GM21619 (cell line): ENCODE measurements around the gene ACAA1.
"Not testable (repeated sequence)": the region's sequence is repeated elsewhere in the genome, so short reads cannot be mapped to it uniquely, and the experiment has no call there.

Source experiments
- ATAC-seq: cut with Tn5 transposase; IDR thresholded peaks from one replicate; pipeline ENCODE4 v1.9.1; 2021; ENCODE audit not compliant: unreplicated experiment

ACAA1 gene

DNA sequence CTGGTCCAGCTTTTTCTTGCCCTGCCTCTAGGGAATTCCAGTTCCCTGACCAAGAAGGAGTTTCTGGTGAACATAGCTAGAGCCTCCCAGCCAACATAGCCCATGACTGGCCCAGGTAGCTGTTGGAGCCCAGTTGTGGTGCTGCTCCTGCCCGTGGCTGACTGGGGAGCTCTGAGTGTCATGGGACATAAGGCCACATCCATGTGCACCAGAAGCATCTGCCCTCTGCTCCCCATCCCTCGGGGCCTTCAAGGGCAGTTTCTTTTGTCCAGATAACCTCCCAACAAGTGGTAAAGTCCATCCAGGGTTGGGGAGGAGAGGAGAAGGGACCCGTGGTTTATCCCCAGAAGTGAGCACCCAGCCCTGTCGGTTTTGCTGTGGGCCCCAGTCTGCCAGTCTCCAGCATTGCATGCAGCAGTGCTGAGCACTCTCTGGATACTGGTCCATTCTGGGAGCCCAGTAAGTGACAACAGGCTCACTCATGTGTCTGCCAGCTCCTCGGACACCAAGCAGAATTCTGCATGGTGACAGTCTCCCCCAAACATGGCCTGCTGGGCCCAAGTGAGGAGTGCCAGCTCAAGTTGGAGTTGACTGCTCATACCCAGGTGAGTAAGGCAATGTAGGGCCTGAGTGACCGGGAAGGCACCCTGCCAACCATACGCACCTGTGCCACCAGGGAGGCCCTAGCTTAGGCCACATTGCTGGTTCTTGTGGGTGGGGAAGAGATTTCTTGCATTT, 28.8 kb downstream of the ACAA1 start:
- ATAC-seq = no peak

DNA sequence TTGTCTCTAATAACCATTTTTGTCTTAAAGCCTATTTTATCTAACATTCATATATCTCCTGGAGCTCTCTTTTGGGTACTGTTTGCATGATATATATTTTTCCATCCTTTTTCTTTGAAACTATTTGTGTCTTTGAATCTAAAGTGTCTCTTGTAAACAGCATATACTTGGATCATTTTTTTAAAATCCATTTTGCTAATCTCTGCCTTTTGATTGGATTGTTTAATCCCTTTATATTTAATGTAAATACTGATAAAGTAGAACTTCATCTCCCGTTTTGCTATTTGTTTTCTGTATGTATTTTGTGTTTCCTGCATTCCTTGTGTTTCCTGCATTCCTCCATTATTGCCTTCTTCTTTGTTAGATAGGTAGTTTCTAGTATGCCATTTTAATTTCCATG, 31.4 kb downstream of the ACAA1 start:
- ATAC-seq = no peak

DNA sequence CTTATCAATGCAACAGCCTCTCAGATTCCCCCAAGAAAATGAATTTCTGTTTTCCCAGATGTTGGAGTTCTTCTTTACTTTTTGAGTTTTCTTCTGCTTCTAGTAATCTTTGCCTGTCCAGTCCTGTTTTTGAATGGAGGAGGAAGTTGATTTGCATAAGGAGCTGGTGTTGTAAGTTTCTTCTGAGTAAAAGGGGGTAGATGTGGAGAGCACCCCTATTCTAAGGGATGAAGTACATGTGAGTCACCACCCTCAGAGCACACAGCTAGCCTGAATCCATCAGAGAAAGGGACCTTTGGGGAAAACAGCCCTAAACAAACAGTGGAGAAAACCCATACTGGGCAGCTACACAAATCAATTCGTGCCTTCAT, 34.5 kb downstream of the ACAA1 start:
- ATAC-seq = no peak

DNA sequence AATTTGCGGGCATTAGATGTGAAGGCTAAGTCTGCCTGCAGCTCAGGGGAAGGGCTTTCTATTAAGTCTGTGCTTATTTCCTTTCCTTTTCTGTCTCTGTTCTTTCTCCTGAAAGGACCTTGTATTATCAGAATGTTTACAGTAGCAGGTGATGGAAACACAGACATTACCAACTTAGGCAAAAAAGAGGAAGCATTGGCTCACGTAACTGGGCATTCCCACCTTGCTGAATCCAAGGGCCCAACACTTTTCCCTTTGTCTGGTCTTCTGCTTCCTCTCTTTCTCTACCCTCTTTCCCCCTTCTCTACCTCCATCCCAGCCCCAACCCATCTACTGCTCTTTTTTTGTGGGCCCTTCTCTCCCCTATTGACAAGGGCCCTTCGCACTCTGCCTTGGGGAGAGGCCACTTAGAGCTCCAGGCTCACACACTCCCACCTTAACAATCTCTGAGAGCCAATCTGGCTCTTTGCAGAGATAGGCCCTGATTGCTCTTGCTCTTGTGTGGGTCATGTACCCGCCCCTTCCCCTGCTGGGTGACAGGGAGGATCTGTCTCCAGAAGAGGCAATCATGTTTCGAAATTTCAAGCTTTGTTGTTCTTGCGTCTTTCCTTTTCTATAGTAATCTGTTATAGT, 35.0 kb downstream of the ACAA1 start:
- no peak for ATAC-seq

DNA sequence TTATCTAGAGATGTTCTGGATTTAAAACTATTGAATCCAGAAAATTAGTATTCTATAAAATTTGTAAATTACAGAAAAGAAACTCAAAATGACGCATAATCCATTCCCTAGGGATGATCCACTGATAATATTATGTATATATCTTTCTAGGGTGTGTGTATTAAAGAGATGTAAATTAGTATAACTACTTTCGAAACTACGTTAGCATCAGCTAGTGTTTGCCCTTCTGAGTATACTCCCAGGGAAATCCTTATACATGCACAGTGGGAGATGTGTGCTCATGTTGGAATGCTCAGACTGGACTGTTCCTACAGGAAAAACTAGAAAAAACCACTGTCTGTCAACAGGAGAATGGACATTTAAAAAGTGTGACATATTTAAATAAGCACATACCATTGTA, 36.4 kb downstream of the ACAA1 start:
- ATAC-seq = no peak

DNA sequence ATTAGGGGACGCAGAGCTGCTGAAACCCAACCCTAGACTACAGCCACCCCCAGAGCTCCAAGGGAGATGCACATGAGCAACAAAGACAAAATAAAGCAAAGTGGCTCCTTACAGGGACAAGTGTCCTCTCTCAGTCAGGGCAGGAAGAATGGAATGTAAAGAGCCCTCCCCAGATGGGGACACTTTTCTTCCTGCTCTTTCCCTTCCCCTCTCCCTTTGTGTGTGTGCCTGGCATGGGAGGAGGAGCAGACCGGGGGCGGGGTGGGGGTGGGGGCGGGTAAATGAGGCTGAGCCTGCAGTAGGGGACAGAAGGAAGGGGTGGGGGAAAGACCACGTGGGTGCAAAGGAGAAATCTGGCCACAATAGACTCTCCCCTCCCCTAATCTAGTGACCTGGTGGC, 37.4 kb downstream of the ACAA1 start:
- ATAC-seq = no peak

DNA sequence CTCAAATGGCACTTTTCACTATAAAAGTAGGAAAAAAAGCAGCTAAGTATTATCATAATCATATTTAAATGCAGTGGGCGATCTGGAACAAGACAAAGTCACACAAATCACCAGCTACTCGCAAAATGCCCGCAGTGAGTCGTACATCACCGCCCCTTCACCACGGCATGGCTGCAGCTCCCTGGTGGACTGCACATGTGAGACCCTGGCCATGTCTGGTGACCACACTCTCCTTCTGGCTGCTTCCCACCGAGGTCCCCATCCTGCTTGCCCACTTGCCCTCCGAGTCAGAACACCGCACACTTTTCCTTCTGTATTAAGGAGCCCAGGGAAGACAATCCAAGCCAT, 38.6 kb downstream of the ACAA1 start:
- ATAC-seq = no peak

DNA sequence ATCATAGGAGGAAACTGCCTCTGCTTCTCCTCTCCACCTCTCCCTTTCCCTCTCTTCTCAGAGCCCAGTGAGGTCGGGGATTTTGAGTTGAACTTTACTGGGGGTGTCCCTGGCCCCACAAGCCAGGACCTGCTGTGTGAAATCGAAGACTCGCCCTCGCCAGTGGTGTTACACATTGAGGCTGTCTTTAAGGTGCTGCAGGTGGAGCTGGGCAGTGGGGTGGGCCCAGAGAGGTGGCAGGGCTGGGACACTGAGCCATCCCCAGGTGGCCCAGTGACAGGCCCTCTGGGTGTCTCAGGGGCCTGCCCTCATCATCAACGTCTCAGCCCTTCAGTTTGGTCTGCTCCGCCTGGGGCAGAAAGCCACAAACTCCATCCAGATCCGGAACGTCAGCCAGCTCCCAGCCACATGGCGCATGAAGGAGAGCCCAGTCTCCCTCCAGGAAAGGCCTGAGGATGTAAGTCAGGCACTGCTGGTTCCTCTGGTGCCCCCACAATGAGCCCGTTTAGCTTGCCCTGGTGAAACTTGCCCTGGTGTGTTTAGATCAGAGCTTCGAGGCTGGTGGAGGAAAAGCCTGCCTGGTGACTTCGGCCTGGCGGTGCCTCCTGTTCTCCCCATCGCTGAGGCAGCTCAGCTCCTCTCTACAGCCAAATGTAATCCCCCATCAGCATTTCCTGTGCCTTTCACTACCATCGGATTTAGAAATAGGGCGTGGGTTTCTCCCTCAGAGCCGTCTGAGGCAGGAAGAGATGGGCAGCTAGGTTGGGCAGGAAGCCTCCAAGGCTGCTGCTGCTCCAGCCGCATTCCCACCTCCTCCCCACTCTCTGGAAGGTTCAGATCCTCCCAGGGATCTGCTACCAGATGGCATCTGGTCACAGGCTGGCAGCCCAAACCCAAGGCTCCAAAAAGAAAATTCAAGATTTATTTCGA, 39.2 kb downstream of the ACAA1 start:
- no peak for ATAC-seq

DNA sequence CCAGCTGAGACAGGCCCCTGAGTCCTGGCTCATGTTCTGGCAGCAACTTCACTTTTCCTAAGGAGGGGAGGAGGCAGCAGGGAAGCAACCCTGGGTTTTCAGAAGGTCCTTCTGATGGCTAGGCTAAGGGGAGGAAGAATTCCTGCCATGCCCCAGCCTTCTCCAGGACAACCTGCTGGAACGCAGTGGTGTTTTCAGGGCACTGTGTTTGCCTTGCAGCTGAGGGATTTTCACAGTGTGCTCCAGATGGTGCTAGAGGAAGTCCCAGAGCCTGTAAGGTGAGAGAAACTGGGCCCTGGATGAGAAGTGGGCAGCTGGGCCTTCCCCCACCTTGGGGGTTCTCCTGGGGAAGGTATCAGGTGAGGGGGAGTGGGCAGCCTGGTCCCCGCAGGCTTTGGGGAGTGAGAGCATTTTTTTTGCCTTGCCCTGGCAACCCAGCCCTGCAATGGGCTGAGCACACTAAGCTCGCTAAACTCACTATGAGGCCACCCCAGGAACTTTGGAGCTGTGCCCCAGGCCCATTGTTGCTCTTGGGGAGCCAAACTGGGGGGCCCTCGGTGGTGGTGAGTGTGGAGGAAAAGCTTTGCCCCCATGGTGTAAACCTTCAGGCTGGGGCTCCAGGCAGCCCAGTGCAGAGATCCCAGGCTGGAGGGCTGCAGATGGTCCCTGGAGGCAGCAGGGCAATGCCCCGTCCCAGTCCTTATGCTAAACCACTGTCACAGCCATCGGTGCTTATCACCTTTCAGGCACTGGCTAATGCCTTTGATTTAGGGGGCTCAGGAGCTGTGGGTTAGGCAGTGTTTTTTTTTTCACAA, 41.1 kb downstream of the ACAA1 start:
- no peak for ATAC-seq

DNA sequence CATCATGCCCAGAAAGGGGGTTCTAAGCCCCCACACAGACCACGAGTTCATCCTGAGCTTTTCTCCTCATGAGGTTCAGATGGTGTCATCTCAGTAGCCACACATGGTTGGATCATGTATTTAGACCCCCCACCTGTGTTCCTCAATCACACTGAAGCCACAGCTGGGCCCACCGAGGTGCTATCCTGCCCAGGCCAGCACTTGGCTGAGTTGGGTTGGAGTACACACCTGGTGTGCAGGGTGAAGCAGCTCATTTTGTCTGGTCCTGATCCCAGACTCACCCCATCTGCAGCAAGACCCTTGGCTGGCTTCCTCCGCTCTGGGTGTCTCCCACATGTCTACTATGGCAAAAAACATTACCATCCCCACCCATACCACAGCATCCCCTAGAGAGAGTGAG, 41.9 kb downstream of the ACAA1 start:
- no peak for ATAC-seq

DNA sequence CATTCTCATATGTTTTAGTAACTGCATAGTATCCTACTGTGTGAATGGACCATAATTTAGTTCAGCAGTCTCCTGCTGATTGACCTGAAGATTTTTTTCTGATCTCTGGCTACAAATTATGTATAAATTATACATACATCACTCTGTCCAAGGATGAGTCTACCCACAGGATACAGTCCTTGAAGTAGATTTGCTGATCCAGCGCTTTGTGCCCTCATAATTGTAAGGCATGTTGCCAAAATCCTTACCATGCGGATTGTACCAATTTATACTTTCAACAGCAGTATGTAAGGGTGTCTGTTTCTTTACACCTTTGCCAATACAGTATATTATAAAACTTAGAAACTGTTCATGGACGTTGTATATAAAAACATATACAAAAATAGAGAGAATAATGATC, 46.5 kb downstream of the ACAA1 start:
- ATAC-seq = no peak

DNA sequence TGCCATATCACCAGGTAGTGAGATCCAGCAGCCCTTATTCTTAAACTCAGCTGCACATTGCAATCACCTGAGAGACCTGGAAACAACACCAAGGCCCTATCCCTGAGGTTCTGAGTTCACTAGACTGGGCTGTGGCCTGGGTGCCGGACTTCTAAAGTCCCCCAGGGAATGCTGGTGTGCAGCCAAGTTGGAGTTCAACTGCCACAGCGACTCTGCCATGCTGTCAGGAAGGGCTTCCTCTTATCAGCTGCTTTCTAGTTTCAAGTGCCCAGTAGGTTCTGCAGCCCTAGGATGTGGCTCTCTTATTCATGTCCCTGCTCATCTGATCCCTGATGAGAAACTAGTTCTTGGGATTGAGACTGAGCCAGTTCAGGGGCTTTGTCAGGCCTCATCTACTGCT, 47.8 kb downstream of the ACAA1 start:
- ATAC-seq = no peak

DNA sequence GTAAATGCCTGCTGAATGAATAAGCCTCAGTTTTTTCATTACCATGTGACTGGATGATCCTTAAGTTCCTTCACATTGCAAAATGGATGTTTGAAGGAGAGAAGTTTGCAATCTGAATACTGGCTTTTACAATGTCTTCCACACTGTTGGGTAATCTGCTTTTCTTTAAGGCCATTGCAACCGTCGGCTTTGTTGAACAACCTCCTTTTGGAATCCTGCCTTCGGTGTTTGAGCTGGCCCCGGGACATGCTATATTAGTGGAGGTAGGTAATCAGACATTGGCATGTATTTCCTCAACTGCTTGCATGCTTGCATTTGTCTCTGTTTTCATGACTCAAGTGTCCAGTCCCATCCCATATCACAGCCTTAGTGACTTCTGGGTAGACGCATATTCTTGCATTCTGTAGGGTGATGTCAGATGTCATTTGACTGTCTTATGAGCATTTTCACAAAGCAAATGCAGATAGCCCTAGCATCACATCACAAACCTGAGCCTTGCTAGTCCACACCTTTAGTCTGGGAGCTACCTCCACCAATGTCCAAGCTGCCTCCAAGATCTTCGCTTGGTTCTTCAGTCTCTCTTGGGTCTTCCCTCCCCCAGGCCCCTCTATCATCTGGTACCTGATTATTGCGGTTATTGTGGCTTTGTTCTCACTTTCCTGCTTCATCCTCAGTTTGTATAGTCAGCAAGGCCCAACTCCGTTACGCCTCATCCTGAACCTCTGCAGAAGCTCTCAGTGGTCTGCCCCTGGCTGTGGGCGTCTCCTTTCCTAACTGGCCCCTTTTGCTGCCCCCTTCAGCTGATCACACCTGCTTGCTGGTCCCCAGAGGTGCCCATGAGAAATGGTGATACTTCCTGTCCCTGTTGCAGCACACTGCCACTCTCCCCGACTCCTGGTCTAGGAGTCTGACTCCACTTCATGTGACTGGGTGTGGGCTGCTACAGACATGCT, 48.5 kb downstream of the ACAA1 start:
- no peak for ATAC-seq

DNA sequence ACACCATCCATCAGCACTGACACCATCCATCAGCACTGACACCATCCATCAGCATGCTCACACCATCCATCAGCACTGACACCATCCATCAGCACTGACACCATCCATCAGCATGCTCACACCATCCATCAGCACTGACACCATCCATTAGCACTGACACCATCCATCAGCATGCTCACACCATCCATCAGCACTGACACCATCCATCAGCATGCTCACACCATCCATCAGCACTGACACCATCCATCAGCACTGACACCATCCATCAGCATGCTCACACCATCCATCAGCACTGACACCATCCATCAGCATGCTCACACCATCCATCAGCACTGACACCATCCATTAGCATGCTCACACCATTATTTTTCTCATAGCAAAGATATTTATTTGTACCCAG, 49.6 kb downstream of the ACAA1 start:
- not testable (repeated sequence) for ATAC-seq

DNA sequence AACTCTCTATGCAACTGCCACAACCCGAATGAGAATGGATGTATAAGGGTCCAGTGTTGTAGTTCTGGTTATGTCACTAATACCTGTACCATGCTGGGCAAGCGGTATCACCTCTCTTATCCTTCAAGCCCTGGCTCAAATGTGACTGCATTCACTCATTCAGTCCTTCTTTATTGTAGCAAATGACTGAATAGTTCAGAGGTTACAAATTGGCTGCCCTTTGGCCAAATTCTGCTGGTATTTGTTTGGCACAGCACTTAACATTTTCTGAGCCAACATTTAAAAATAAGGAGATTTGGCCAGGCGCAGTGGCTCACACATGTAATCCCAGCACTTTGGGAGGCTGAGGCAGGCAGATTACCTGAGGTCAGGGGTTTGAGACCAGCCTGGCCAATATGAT, 50.4 kb downstream of the ACAA1 start:
- no peak for ATAC-seq

DNA sequence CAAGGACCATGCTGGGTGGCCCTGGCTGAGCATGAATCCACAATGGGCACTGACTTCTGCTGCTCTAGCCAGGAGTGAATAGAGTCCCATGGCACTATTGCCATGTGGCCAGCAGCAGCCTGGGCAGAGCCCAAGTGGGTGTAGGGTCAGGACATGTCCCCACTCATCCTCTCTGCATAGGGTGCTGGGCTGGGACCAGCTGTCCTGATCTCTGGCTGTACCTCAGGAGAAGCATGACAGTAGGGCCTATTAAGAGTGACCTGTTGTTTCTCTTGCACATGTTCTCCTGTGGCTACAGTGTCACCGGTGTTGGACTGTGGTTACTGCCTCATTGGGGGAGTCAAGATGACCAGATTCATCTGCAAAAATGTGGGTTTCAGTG, 51.0 kb downstream of the ACAA1 start:
- ATAC-seq = no peak

DNA sequence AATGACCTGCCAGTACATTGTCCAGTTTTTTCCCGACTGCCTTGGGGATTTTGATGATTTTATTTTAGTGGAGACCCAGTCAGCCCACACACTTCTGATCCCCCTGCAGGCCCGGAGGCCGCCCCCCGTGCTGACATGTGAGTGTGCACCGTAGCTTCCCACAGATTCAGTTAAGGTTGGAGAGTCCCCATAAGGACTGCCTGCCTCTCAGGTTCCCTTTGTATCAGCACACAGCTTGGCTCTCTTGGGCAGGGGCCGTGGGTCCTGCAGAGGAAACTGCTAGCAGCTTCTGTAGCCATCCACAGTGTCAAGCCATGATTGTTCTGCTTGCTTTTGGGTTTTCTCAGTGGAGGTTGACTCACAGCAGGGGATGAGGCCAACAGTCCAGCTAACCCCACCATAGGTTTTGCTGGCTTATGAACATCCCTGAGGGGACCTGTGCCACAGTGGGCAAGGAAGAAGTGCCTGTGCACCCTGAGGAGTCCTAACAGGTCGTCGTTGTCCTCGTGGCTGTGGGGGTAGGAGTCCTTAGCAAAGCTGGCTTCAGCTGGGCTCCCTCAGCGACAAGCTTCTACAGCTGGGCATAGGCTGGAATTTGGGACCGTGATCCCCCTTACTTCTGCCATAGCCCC, 51.5 kb downstream of the ACAA1 start:
- ATAC-seq = no peak

DNA sequence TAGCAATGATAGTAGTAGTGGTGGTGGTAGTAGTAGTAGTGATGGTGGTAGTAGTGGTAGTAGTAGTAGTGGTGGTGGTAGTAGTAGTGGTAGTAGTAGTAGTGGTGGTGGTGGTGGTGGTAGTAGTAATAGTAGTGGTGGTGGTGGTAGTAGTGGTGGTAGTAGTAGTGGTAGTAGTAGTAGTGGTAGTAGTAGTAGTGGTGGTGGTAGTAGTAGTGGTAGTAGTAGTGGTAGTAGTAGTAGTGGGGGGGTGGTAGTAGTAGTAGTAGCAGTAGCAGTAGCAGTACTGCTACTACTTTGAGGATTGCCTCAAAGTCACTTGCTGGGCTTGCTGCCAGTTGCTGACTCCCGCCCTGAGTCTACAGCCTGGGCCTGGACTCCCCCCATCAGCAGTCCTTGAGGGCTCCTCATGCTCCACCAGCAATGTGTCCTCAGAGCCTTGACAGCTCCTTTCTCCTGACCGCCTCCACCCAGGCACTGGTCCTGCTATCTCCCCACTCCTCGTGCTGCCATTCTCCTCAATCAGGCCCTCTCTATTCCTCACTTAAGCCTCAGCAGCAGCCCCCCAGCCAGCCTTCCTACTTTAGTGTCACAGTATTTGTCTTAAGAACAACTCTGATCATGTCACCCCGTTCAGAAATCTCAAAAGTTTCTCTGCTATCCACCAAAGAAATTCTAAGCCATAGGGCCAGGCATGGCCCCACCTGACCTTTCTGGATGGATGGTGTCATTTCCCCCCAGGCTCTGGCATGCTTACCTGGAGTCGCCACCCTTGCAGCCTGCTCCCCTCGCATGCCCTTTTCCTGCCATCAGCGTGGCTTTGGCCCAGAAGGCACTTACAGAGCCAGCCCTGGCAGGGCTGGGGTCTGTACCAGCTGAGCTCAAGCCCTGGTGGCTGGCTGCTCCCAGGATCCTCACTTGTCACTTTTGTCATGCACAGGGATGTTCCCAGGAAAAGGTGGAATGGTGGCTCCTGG, 52.3 kb downstream of the ACAA1 start:
- no peak for ATAC-seq
